HEK293T (cell line): ENCODE results near the gene CST3.

ENCODE experiments used
- ARNT ChIP-seq: fragments of 450-650 bp; IDR thresholded peaks from 2 replicates; pipeline ENCODE4 v1.6.1; 2017; ENCODE audit warnings: mild to moderate bottlenecking
- BHLHE40 ChIP-seq: fragments of 450-650 bp; IDR thresholded peaks from 2 replicates; pipeline ENCODE4 v1.6.1; 2016; ENCODE audit warnings: mild to moderate bottlenecking, moderate library complexity, borderline replicate concordance
- CTBP1 ChIP-seq: fragments of 450-650 bp; IDR thresholded peaks from 2 replicates; pipeline ENCODE4 v1.6.1; 2016; ENCODE audit warnings: borderline replicate concordance
- ELF4 ChIP-seq: fragments of 450-650 bp; IDR thresholded peaks from 2 replicates; pipeline ENCODE4 v1.6.1; 2017; ENCODE audit warnings: antibody characterized with exemption
- FOXA1 ChIP-seq: fragments of 450-650 bp; IDR thresholded peaks from 2 replicates; pipeline ENCODE4 v1.6.1; 2016; ENCODE audit warnings: mild to moderate bottlenecking
- FOXK2 ChIP-seq: fragments of 450-650 bp; IDR thresholded peaks from 2 replicates; pipeline ENCODE4 v1.6.1; 2016; ENCODE audit warnings: mild to moderate bottlenecking
- FOXM1 ChIP-seq: fragments of 450-650 bp; IDR thresholded peaks from 2 replicates; pipeline ENCODE4 v1.6.1; 2017; ENCODE audit warnings: mild to moderate bottlenecking, borderline replicate concordance
- HDGF ChIP-seq: fragments of 450-650 bp; IDR thresholded peaks from 2 replicates; pipeline ENCODE4 v1.6.1; 2017; ENCODE audit warnings: antibody characterized with exemption, borderline replicate concordance
- L3MBTL2 ChIP-seq: fragments of 450-650 bp; conservative IDR thresholded peaks from 2 replicates; pipeline ENCODE4 v1.6.1; 2016; ENCODE audit warnings: mild to moderate bottlenecking
- LEF1 ChIP-seq: fragments of 450-650 bp; IDR thresholded peaks from 2 replicates; pipeline ENCODE4 v1.6.1; 2017; ENCODE audit warnings: mild to moderate bottlenecking, borderline replicate concordance
- NFRKB ChIP-seq: fragments of 450-650 bp; IDR thresholded peaks from 2 replicates; pipeline ENCODE4 v1.6.1; 2016; ENCODE audit warnings: mild to moderate bottlenecking, moderate library complexity
- PKNOX1 ChIP-seq: fragments of 450-650 bp; IDR thresholded peaks from 2 replicates; pipeline ENCODE4 v1.6.1; 2016
- SUZ12 ChIP-seq: fragments of 450-650 bp; IDR thresholded peaks from 2 replicates; pipeline ENCODE4 v1.6.1; 2016; ENCODE audit warnings: mild to moderate bottlenecking
- TARDBP ChIP-seq: fragments of 450-650 bp; IDR thresholded peaks from 2 replicates; pipeline ENCODE4 v1.6.1; 2016

GRCh38 chr20:23652371-23652770, 14.6 kb upstream of the CST3 start:
- TF ChIP-seq FOXK2 (no peak), L3MBTL2 (no peak), HDGF (no peak), BHLHE40 (no peak), FOXM1 (no peak), PKNOX1 (no peak), TARDBP (no peak), ELF4 (no peak), FOXA1 (no peak), NFRKB (no peak), ARNT (no peak), LEF1 (no peak), SUZ12 (no peak), CTBP1 (no peak)
